ENCODE measurements around the gene SHISA8.

GRCh38 chr22:41943661-41944209, 28.9 kb upstream of the SHISA8 start:
- no peak for TF ChIP-seq CTCF (IDR thresholded peaks at IDR 0.05)
- TF ChIP-seq POLR2A (IDR thresholded peaks at IDR 0.05), result no peak
- TF ChIP-seq POLR2AphosphoS5 (IDR thresholded peaks at IDR 0.05; ENCODE audit: insufficient read depth in 1 of 2, low read depth in 1 of 2), result no peak

Data from vagina (tissue), 2 donors.